SKM-1 (cell line): ENCODE data around the gene GDF7.

Source experiments
- DNase-seq: peaks from one replicate; lab custom pipeline; 2025; ENCODE audit not compliant: unreplicated experiment; lab: John Stamatoyannopoulos, UW

GDF7 gene

GRCh38 chr2:20627712-20628380 is 39.1 kb upstream of the GDF7 start:
- DNase-seq: no peak

DNA sequence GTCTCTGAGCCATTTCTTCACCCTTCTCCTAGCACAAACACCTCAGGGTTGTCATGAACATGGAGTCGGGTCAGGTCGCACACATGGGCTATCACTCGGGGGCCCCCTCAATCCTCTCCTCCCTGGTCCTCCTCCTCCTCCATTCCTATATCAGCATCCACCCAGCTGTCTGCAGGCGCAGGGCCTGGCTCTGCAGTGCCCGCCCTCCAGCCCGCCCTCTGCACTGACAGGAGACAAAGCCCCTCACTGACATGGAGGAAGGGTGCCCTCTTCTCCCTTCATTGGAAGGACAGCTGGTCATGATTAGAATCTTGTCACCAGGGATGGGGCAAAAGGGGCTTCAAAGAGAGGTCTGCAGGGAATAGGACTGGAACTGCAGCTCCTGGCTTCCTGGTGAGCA is 37.8 kb upstream of the GDF7 start:
- DNase-seq: no peak

DNA sequence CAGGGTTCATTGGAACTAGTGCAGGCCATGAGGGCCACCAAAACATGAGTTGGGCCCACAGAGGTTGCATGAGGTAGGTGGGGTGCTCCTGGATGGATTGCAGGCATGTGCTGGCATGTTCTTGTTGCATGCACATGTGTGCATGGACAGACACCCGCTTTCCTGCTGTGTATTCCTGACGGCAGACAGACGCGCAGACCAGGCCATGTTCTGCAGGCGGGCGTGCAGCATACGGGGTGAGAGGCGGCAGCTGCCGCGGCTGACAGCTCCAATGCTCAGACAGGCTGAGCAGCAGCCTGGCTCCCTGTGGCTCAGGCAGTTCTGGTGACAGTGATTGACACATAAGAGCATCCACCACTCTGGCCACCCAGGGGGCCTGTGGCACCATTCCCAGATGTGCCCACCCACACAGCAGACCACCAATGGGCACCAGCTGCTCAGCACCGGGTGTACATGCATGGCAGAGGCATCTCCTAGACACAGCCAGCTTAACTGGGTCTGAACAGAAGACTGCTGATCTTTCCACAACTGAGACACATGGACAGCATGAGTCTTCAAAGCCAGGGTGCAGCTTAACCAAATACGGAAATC is 37.3 kb upstream of the GDF7 start:
- DNase-seq: no peak

DNA sequence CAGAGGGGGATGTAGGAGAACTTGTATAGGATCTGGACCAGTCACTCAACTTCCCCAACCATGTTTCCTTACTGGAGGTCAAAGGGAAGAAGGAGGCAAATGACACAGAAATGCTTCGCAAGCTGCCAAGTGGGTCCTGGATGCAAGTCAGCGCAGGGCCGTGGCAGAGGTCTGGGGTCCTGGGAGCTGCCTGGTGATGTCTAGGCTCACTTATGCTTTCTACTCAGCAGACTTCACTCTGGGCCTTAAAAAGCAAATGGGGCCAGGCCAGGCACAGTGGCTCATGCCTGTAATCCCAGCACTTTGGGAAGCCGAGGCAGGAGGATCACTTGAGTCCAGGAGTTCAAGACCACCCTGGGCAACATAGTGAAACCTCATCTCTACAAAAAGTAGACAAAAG is 36.0 kb upstream of the GDF7 start:
- DNase-seq: no peak

DNA sequence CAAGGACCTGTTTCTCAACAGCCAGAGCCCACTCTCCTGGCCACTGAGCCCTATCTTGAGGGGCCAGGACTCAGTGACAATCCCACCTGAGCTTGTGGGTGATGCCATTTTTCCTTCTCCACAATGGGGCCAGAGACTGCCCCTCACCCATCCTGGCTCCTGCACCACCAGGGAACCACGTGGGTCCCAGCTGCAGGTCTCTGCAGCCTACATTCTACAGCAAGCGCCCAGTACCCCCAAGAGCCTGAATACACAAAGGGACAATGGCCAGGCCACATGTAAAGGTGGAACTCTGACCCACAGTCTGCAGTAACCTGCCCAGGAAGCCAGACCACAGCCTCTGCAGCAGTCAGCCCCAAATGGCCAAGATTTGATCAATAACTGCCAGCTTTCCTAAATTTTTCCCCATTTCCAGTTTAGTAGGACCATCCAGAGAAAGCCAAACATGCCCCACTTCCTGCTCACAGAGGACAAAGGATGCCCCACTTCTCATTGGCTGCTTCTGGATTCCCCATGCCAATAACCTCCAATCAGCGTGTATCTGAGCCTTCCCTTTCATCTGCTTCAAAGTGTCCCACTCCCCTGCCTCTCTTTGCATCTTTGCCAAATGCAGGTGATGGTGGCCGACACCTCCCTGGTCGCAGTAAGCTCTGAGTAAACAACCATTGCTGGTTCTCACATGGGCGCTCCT is 35.2 kb upstream of the GDF7 start:
- DNase-seq: no peak

- DNase-seq: no peak
These were observed 34.4 kb upstream of the GDF7 start for GRCh38 chr2:20632446-20632990.

DNA sequence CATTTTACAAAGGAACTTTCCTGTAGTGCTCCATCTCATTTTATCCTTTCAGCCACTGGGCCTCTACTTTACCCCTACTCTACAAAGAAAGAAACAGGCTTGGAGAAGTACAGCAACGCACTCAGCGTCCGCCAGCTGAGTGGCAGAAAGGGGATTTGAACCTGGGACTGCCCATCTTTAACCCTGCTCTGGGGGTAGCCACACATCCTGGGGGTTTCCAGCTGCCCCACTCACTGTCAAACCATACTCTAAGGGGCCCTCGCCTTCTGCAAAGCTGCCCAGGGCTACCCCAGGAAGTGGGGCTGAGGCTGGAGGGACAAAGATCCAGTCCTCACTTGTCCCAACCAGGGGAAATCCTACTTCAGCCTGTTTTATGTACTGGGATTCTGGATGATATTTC is 33.9 kb upstream of the GDF7 start:
- no peak for DNase-seq

- no peak for DNase-seq
These were observed 33.0 kb upstream of the GDF7 start for GRCh38 chr2:20633794-20634506.

- DNase-seq: no peak
These were observed 32.3 kb upstream of the GDF7 start for GRCh38 chr2:20634507-20635112.

DNA sequence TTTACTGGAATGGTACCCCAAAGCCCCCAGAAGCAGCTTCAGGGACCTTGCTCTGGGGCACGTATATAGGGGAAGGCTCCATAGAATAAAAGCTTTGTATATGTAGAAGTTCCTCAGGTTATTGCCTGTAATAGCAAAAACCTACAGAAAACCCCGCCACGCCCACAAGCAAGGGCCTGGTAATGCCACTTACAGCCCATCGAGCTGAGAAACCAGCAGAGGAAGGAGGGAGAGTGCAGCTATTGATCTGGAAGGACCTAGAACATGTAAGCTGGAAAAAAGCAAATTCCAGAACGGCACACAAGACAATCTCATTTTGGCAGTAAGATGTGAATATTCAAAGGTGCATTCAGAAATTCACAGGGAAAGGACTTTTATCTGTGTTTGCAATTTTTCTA is 31.8 kb upstream of the GDF7 start:
- no peak for DNase-seq

DNA sequence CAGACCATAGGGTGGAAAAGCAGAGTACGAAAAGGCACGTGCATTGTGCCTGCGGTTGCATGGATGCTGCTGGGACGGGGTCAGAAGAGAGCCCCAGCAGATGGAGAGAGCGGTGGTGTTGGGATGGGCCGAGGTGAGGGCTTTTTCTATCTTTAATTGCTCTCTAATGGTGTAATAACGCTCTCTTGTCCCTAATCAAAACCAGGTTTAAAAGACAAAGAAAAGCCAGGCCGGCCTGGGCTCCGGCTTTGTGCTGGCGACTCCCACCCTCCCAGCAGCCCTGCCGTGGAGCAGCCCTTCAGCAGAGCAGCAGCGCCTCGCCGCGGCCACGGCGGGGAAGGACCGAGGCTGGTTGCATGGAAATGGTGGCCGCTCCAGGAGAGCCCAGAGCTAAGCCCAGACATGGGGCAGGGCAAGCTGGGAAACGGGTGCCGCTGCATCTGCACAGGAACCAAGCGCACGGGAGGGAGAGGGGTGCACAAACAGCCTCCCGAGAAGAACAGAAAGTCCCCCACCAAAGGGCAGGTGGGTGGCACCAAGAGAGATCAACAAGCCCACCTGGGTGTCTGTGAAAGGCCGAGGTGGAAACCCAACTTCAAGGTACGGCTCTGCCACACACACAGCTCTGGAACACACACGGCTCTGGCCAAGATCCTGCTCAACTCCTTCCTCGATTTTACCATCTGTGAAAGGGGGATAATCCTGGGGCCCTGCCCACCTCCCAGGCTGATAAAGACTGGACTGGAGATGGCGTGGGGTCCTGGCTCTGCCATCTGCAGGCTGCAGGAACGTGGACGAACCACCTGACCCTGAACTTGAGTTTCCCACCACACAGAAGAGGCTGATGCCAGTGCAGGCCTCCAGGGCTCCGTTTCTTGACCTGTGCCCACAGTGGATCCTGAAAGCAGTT is 31.0 kb upstream of the GDF7 start:
- DNase-seq: peak; percentile 28

- DNase-seq: no peak
These were observed 29.8 kb upstream of the GDF7 start for GRCh38 chr2:20637147-20637546.

- no peak for DNase-seq
These were observed 28.9 kb upstream of the GDF7 start for GRCh38 chr2:20638014-20638413.

DNA sequence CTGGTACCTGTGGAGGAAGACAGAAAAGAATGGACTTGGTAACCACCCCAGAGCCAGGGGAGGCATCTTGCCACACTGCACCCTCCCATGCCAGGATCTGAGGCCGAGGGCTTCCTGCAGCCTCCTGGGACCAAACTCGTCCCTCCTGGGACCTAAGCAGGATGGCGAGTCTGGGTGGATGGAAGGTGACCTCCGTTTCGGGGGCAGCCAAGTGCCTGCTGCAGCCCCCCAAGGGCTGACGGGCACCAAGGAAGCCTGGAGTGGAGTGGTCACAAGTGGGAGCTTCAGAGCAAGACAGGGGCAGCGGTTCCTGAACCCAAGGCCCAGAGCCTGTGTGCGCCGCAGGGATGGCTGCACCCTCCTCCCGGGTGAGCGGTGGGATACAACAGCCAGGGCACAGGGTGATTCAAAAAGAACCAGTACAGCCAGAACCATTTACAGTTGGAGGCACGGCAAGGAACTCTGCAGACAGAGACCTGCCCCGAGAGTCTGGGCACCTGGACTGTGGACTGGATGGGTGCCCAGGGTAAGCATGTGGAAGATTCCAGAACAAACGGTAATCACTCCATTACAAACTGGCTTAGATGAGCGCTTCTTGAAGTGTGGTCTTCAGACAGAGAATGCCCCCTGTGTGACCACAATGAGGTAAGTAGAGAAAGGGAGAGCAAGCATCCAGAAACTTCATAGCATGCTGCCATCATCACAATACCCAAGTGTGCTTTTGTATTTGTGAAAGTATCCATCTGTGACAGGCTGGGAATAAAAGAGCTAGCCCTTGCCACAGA is 28.1 kb upstream of the GDF7 start:
- no peak for DNase-seq

DNA sequence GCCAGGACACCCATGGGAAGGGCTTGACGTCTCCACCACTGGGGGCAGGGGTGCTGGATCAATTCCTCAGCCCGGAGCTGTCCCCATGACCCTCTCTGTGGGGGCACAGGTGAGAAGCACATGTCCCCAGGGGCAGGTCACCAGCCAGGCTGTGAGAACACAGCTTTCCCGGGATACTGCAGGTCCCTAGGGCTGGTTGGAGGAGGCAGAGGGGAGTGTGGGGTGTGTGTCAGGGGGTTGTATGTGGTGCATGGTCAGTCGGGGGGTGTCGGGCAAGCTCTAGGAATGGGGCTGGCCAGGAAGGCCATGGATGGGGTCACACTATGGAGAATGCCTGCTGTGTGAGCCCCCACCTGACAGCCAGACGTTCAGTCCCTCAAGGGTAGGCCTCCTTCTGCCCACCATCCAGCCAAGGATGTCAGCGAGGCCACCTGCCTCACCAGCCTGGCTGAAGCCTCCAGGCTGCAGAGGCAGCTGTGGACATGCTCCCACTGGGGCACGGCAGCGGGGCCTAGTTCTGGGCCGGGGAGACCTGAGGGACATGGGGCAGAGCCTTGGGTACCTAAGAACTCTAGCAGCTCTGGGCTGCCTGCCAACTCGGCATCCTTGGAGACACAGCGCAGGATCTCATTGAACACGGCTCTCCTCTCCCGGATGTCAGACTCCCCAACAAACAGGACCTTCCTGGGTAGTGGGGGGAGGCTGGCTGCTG is 26.4 kb upstream of the GDF7 start:
- no peak for DNase-seq

GRCh38 chr2:20641123-20641985 is 25.6 kb upstream of the GDF7 start:
- no peak for DNase-seq

GRCh38 chr2:20642055-20642971 is 24.6 kb upstream of the GDF7 start:
- DNase-seq: peak; percentile 26
